Measurements from ENCODE around the gene GFAP. TPM values are rescaled to one million over a fixed set of nuclear protein-coding genes. Genes with fewer than 3 reads are reported as not detected.
A peak's percentile ranks its signal among the peaks of the same experiment; 100 is the strongest.

The GFAP gene
- total RNA-seq, 1 experiment from 2014 or later = 1.6 TPM

DNA sequence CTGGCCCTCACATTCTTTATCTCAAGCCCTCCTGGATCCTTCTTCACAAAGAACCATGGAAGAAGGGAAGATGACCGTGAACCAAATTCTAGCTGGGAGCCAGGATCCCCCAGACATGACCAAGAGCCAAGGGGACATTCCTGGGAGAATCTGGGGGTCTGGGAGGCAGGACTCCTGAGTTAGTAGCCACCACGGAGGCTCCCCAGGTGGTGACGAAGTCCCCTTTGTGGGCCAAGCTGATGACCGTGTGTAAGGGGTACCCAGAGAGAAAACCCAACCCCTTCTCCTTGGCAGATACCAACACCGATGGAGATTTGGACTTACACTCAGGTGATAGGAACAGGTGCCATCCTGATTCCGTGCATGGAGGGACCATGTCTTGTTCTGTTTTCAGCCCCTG is 6.8 kb upstream of the GFAP start (continued):
- TF ChIP-seq MXD4 (CRISPR knock-in tag; IDR thresholded peaks at IDR 0.05; ENCODE audit: borderline replicate concordance) (no peak), ZNF232 (CRISPR knock-in tag; IDR thresholded peaks at IDR 0.05) (no peak), CBFB (CRISPR knock-in tag; IDR thresholded peaks at IDR 0.05; ENCODE audit: low read depth) (no peak), IRF2 (CRISPR knock-in tag; IDR thresholded peaks at IDR 0.05; ENCODE audit: borderline replicate concordance, low read depth) (no peak), JUN (CRISPR knock-in tag; IDR thresholded peaks at IDR 0.05) (no peak)
- TF ChIP-seq, protein P1, sequence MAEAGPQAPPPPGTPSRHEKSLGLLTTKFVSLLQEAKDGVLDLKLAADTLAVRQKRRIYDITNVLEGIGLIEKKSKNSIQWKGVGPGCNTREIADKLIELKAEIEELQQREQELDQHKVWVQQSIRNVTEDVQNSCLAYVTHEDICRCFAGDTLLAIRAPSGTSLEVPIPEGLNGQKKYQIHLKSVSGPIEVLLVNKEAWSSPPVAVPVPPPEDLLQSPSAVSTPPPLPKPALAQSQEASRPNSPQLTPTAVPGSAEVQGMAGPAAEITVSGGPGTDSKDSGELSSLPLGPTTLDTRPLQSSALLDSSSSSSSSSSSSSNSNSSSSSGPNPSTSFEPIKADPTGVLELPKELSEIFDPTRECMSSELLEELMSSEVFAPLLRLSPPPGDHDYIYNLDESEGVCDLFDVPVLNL (CRISPR knock-in tag; IDR thresholded peaks at IDR 0.05; ENCODE audit: borderline replicate concordance, low read depth) = no peak
- TF ChIP-seq, protein P2, sequence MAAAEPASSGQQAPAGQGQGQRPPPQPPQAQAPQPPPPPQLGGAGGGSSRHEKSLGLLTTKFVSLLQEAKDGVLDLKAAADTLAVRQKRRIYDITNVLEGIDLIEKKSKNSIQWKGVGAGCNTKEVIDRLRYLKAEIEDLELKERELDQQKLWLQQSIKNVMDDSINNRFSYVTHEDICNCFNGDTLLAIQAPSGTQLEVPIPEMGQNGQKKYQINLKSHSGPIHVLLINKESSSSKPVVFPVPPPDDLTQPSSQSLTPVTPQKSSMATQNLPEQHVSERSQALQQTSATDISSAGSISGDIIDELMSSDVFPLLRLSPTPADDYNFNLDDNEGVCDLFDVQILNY (CRISPR knock-in tag; IDR thresholded peaks at IDR 0.05) = no peak

DNA sequence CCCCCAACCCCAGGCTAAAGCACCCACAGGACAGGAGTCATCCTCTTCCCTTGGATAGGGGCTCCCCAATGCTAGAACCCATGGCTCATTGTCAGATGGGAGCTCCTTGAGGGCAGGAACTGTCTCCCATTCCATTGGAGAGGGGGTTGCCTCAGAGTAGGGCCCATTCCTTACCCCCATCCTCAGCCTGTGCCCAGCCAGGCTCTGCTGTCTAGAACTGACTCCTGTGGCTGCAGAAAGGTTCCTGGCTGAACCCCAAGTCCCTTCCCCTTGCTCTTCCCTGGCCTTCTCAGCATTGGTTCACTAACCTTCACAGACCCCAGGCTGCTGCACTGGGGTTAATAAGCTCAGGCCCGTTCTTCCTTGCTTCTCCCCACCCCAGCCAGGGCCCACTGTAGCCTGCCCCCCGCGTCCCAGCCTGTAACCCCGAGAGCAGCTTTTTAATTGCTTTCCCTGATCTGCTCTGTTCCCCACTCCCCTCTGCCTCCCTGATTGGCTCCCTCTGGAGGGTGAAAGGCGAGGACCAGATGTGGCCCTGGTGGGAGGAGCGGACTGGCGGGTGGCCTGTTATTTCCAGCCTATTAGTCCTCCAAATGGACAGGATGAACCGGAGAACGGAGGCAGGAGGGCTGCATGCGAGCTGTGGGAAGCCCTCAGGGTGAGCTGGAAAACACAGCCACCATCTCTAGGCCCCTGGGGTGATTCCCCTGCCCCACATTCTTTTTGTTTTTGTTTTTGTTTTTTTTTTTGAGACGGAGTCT is 6.0 kb upstream of the GFAP start:
- H3K27me3 Mint-ChIP-seq (ENCODE audit: low read depth) = no peaks in the 10 kb centered on the region
- CTCF ChIA-PET = interaction anchor here (0.8 to 7.1 kb wide), 40 partner anchors 8 to 276 kb away, joined by 3 to 177 read pairs (median 7); partner anchors contain the start of genes ACBD4, C1QL1, EFTUD2 and KIF18B
- peaks cover 20% of the 10 kb centered on the region for H3K4me1 Mint-ChIP-seq
- no peak overlapping the region for H3K4me3 Mint-ChIP-seq
- H3K27ac Mint-ChIP-seq = no peak overlapping the region
- peaks cover 7% of the 10 kb centered on the region for H3K36me3 Mint-ChIP-seq
- no peaks in the 10 kb centered on the region for H3K9me3 Mint-ChIP-seq
- POLR2A ChIA-PET = interaction anchor here (0.6 kb wide), 2 partner anchors 18 to 73 kb away, joined by 3 read pairs; partner anchors contain the start of gene HIGD1B
- TF ChIP-seq, protein P1 (CRISPR knock-in tag; IDR thresholded peaks at IDR 0.05; ENCODE audit: borderline replicate concordance, low read depth) = no peak
- TF ChIP-seq ZNF416 (CRISPR knock-in tag; IDR thresholded peaks at IDR 0.05) (no peak), ETV6 (CRISPR knock-in tag; IDR thresholded peaks at IDR 0.05) (no peak), NR3C1 (CRISPR knock-in tag; conservative IDR thresholded peaks at IDR 0.05; ENCODE audit: low read depth) (no peak), ZNF671 (CRISPR knock-in tag; IDR thresholded peaks at IDR 0.05) (no peak), RORB (CRISPR knock-in tag; IDR thresholded peaks at IDR 0.05) (no peak)
- TF ChIP-seq, protein P3, sequence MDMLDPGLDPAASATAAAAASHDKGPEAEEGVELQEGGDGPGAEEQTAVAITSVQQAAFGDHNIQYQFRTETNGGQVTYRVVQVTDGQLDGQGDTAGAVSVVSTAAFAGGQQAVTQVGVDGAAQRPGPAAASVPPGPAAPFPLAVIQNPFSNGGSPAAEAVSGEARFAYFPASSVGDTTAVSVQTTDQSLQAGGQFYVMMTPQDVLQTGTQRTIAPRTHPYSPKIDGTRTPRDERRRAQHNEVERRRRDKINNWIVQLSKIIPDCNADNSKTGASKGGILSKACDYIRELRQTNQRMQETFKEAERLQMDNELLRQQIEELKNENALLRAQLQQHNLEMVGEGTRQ (CRISPR knock-in tag; IDR thresholded peaks at IDR 0.05) = no peak
- TF ChIP-seq, protein P4, sequence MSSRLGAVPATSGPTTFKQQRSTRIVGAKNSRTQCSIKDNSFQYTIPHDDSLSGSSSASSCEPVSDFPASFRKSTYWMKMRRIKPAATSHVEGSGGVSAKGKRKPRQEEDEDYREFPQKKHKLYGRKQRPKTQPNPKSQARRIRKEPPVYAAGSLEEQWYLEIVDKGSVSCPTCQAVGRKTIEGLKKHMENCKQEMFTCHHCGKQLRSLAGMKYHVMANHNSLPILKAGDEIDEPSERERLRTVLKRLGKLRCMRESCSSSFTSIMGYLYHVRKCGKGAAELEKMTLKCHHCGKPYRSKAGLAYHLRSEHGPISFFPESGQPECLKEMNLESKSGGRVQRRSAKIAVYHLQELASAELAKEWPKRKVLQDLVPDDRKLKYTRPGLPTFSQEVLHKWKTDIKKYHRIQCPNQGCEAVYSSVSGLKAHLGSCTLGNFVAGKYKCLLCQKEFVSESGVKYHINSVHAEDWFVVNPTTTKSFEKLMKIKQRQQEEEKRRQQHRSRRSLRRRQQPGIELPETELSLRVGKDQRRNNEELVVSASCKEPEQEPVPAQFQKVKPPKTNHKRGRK (CRISPR knock-in tag; IDR thresholded peaks at IDR 0.05; ENCODE audit: borderline replicate concordance) = no peak
- TF ChIP-seq, protein P5, sequence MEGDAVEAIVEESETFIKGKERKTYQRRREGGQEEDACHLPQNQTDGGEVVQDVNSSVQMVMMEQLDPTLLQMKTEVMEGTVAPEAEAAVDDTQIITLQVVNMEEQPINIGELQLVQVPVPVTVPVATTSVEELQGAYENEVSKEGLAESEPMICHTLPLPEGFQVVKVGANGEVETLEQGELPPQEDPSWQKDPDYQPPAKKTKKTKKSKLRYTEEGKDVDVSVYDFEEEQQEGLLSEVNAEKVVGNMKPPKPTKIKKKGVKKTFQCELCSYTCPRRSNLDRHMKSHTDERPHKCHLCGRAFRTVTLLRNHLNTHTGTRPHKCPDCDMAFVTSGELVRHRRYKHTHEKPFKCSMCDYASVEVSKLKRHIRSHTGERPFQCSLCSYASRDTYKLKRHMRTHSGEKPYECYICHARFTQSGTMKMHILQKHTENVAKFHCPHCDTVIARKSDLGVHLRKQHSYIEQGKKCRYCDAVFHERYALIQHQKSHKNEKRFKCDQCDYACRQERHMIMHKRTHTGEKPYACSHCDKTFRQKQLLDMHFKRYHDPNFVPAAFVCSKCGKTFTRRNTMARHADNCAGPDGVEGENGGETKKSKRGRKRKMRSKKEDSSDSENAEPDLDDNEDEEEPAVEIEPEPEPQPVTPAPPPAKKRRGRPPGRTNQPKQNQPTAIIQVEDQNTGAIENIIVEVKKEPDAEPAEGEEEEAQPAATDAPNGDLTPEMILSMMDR (IDR thresholded peaks at IDR 0.05) = no peak
- peak; percentile 65 for DNase-seq (ENCODE audit: low spot score)
- peak; percentile 69 for ATAC-seq
